Measurements from ENCODE around the gene RERE.
"Not testable (repeated sequence)": the region's sequence is repeated elsewhere in the genome, so short reads cannot be mapped to it uniquely, and the experiment has no call there.

Gene RERE

GRCh38 chr1:8384088-8384487 lies 433.4 kb downstream of the RERE start:
- DNase-seq (ENCODE audit: low read depth, low spot score) = no peak

- no peak for DNase-seq (ENCODE audit: low read depth, low spot score)
These were observed 434.6 kb downstream of the RERE start for GRCh38 chr1:8382608-8383505.

GRCh38 chr1:8382051-8382505 lies 435.4 kb downstream of the RERE start:
- DNase-seq (ENCODE audit: low read depth, low spot score) = no peak

GRCh38 chr1:8381618-8382017 lies 435.8 kb downstream of the RERE start:
- DNase-seq (ENCODE audit: low read depth, low spot score) = no peak

- DNase-seq (ENCODE audit: low read depth, low spot score) = not testable (repeated sequence)
These were observed 437.1 kb downstream of the RERE start for GRCh38 chr1:8380310-8380709.

- DNase-seq (ENCODE audit: low read depth, low spot score) = no peak
These were observed 437.8 kb downstream of the RERE start for GRCh38 chr1:8379513-8380186.

GRCh38 chr1:8378981-8379470 lies 438.4 kb downstream of the RERE start:
- DNase-seq (ENCODE audit: low read depth, low spot score) = no peak

- DNase-seq (ENCODE audit: low read depth, low spot score) = no peak
These were observed 439.3 kb downstream of the RERE start for GRCh38 chr1:8378178-8378577.

- DNase-seq (ENCODE audit: low read depth, low spot score) = no peak
These were observed 440.0 kb downstream of the RERE start for GRCh38 chr1:8377271-8377981.

GRCh38 chr1:8376358-8376840 lies 441.0 kb downstream of the RERE start:
- no peak for DNase-seq (ENCODE audit: low read depth, low spot score)

- DNase-seq (ENCODE audit: low read depth, low spot score) = no peak
These were observed 442.6 kb downstream of the RERE start for GRCh38 chr1:8374812-8375211.

- no peak for DNase-seq (ENCODE audit: low read depth, low spot score)
These were observed 443.1 kb downstream of the RERE start for GRCh38 chr1:8374356-8374755.

- DNase-seq (ENCODE audit: low read depth, low spot score) = no peak
These were observed 443.7 kb downstream of the RERE start for GRCh38 chr1:8373581-8374241.

GRCh38 chr1:8373125-8373524 lies 444.3 kb downstream of the RERE start:
- no peak for DNase-seq (ENCODE audit: low read depth, low spot score)

- DNase-seq (ENCODE audit: low read depth, low spot score) = no peak
These were observed 446.0 kb downstream of the RERE start for GRCh38 chr1:8371372-8371991.

GRCh38 chr1:8370905-8371315 lies 446.5 kb downstream of the RERE start:
- no peak for DNase-seq (ENCODE audit: low read depth, low spot score)

GRCh38 chr1:8370046-8370881 lies 447.2 kb downstream of the RERE start:
- no peak for DNase-seq (ENCODE audit: low read depth, low spot score)

GRCh38 chr1:8368956-8369639 lies 448.3 kb downstream of the RERE start:
- no peak for DNase-seq (ENCODE audit: low read depth, low spot score)

- DNase-seq (ENCODE audit: low read depth, low spot score) = no peak
These were observed 449.8 kb downstream of the RERE start for GRCh38 chr1:8367571-8368194.

Measured in iPS DF 19.7 (cell line).